Colon (tissue), 2 donors: ENCODE measurements around the gene PPP1R12B.
"Not testable (repeated sequence)": the region's sequence is repeated elsewhere in the genome, so short reads cannot be mapped to it uniquely, and the experiment has no call there.

Source experiments
- FAIRE-seq: peaks from 2 replicates; lab custom pipeline; 2012; peaks lifted over from hg19 to GRCh38; lab: Jason Lieb, UNC
- donor health status: control.
- donor health status: control.

Gene PPP1R12B

DNA sequence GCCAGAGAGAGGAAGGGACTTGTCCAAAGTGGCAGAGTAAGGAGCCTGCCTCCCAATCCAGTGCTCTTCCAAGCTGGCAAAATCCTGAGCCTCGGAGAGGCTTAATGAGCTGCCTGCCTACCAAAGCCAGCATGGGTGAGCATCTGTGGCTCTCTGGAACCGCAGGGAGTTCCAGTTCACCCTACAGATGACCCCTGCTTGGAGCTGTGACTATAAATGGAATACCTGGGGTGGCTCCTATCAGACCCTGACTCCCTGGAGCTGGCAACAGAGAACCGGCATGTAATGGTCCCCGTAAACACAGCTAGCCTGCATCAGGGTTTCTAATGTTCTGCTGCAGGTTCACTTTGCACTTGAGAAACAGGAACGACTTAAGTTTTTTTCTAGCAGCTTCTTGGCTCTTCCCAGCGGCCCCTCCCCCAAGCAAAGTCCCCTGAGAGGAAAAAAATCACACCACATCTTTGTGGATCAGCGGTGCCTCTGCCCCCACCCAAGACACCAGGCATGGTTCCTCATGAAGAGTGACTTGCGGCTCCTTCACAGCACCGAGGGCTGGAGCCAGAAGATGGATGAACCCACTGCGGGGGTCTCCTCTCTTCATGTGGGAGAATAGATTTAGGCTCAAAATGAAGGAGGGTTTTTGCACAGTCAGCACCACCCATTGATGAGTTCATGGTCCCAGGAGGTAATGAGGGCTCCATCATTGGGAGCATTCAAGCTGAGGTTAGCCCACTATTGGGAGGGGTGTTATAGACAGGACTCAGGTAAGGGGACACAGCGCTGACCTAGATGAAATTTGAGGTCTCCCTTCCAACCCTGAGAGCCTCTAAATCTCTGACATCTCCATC, 282.8 kb downstream of the PPP1R12B start:
- FAIRE-seq = no peak

DNA sequence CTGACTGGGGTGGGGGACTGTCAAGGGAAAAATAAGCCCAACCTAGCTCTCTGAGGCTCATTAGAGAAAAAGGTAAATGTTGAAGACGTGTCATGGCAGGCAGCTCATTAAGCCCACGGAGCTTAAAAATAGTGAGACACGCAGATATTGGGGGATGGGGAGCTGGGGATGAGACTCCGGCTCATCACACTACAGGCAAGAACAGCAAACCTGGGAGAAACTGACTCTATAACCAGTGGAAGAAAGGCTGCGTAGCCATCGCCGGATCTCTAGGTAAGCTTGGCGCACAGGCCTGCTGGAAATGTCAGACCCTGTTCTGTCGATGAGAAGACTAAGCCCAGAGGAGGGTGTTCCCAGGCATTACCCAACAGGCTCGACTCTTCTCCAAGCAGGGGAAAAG, 283.7 kb downstream of the PPP1R12B start:
- FAIRE-seq = no peak

DNA sequence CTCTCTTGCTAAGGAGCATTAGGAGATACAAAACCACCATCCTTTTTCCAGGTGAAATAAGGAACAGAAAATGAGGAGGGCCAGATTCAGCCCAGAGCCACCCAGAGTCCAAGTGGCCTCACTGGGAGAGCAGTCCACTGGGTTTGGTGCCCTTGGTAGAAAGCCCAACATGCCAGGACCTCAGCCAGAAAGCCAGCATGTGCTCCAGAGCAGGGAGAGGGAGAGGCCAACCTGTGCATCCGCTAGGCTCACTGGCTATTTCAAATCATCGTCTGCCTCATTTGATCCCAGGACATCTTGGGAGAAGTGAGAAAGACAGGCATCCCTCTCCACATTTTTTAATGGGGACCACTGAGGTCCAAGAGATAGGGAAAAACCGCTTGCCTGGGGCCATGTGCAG, 287.7 kb downstream of the PPP1R12B start:
- FAIRE-seq = not testable (repeated sequence)

DNA sequence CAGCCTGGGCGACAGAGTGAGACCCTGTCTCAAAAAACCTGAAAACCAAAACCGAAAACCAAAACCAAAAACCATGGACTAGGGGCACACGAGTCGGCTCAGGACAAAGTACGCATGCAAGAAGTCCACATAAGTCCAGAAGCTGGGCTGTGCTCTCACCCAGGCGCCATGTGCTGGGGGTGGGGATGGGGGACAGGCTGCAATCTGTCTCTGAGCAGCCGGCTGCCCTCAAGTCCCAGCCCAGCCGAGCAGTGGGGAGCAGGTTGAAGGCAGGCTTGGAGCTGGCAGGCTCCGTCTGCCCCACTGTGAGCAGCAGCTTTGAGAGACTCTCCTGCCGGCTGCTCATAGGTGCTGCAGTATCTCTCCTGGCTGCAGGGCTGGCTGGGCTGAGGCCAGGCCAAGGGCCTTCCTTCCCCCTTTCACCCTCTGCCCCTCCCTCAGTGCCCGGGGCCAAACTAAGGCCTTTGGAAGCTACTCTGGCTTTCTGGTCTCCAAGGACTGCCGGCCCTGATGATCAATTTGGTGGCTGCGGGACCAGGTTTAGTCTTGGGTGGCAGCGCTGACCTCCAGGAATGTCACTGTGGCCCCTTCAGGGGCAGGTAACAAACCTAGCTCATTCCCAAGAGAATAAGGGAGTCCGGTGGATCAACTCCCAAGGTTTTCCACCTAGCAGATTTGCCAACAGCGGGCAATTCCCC, 289.0 kb downstream of the PPP1R12B start:
- not testable (repeated sequence) for FAIRE-seq

DNA sequence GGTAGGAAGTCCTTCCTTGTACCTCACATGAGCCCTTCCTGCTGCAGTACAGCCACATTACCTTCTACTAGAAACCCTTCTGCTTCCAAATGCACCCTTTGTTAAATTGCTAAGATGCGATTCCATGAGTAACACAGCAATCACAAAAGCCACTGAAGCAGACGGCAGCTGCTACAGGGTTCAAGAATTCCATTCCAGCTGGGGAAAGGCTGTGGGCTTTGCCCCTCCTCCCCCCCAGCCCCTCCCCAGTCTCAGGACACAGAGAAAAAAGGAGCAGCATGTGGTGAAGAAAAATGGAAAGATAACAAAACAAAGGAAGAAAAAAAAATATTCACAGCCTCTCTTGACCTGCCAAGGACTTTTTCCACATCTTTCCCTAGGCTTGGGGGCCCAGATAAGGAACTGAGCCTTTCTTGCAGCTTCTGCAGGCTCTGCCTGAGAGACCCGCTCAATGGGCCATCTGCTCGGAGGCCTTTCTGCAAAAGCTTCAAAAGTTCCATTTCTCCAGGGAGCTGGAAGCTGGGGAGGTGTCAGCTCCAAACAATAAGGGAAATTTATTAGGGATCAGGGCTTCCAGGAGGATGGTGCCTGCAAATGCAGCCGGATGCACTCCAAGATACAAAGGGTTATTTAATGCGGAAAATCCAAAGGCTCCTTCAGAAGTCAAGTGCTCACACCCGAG, 289.7 kb downstream of the PPP1R12B start:
- no peak for FAIRE-seq

DNA sequence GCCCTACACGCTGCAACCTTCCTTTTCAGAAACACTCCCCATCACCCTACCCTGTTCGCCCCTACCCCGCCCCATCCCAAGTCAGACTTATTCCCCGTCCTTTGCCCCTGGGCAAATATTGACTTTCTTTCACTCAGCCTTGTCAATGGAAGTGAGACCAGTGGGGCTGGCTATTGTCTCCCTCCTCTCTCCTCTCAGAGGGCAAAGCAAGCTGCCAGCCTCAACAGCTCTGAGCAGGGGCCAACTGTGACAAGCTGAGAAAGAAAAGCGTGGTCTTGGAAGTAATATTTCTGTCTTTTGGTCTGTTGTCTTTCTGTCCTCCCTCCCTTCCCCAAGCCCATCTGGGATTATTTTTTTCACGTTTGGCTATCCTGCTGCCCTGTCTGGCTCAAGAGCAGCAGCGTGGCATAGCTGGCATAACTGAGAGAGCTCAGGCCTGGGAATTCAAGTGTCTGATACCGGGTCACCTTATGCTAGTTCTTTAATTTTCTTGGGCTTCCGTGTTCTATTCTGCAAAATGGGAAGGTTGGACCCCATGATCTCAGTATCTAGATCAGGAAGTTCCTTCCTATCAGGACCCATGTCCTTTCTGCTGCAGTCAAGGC, 290.3 kb downstream of the PPP1R12B start:
- FAIRE-seq = not testable (repeated sequence)

DNA sequence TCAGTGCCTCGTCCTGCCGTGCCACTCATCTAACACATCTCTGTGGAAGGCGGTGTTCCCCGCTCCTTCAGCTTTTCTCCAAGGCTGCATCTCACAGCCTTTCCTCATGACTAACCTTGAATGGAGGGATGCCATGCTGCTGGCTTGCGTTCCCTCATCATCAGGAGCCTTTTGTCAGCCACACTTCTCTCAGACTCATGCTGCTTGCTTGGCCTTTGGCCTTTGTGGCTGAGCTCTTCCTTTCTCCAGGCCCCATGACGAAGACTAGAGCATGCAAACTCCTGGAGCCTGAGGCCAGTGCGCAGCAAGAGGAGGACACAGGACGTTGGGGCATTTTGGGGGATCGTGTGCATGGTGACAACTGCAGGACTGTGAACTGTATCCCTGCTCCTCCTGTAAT, 291.0 kb downstream of the PPP1R12B start:
- FAIRE-seq = no peak

DNA sequence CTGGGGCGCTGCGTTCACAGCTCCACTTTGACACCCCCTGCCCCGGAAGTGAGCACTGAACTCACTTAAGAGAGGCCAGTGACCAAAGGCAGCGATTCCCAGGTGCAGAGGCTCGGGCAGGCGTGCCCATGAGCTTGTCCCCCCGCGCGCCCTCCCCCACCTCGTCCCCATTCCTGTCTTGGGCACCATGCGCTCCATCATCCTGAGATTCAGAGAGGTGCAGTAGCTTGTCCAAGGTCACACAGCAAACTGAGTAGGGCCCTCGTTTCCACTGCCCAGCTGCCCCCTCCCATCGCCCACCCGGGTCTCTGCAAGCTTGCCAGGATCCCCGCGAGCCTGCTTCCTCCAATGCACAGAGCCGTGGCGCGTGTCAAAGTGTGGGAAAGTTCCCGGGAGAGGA, 293.7 kb downstream of the PPP1R12B start:
- FAIRE-seq = no peak
